Neuronal stem cell (in vitro differentiated cells): Measurements from ENCODE around the gene PWWP2B.

Experiments used
- DNase-seq: peaks from one replicate; pipeline ENCODE4 v3.0.0-alpha.2; 2013; ENCODE audit warnings: low spot score
- H2AFZ ChIP-seq: one replicate; pipeline ENCODE4 v1.6.1; 2013; ENCODE audit warnings: mild to moderate bottlenecking, low read length, inconsistent platforms
- H2AK5ac ChIP-seq: 2 replicates; pipeline ENCODE4 v1.6.1; 2013; ENCODE audit warnings: low read depth, mild to moderate bottlenecking, inconsistent platforms, low read length, moderate library complexity, mixed read lengths
- H2BK120ac ChIP-seq: 2 replicates; pipeline ENCODE4 v1.6.1; 2013; ENCODE audit warnings: low read depth, mild to moderate bottlenecking, inconsistent platforms, low read length, moderate library complexity, mixed read lengths
- H2BK12ac ChIP-seq: one replicate; pipeline ENCODE4 v1.6.1; 2013; ENCODE audit warnings: low read length, inconsistent platforms
- H2BK15ac ChIP-seq: 2 replicates; pipeline ENCODE4 v1.6.1; 2013; ENCODE audit warnings: mild to moderate bottlenecking, low read length, inconsistent platforms, mixed read lengths
- H2BK5ac ChIP-seq: one replicate; pipeline ENCODE4 v1.6.1; 2013; ENCODE audit warnings: inconsistent platforms, mild to moderate bottlenecking, low read length, moderate library complexity
- H3K14ac ChIP-seq: one replicate; pipeline ENCODE4 v1.6.1; 2013; ENCODE audit warnings: low read length, inconsistent platforms
- H3K18ac ChIP-seq: 2 replicates; pipeline ENCODE4 v1.6.1; 2013; ENCODE audit warnings: low read length, inconsistent platforms
- H3K23ac ChIP-seq: 2 replicates; pipeline ENCODE4 v1.6.1; 2013; ENCODE audit warnings: low read depth, mild to moderate bottlenecking, mixed read lengths, low read length, inconsistent platforms; ENCODE audit not compliant: poor library complexity
- H3K27ac ChIP-seq: replicated peaks from 3 replicates; pipeline ENCODE4 v1.5.1; 2013; ENCODE audit warnings: low read length, inconsistent platforms
- H3K27me3 ChIP-seq, 3 experiments: 2 replicates each; pipeline ENCODE4 v1.6.1; 2013; ENCODE audit warnings: low read length in 3 of 3, mild to moderate bottlenecking in 2 of 3, inconsistent platforms in 1 of 3, low read depth in 1 of 3, mixed read lengths in 1 of 3, moderate library complexity in 1 of 3; ENCODE audit not compliant: control insufficient read depth in 3 of 3, insufficient read depth in 3 of 3
- H3K36me3 ChIP-seq, 2 donors: replicated peaks in 1 of 2; 2 replicates each; pipeline ENCODE4 v1.6.1; 2013; ENCODE audit warnings: low read length in 2 of 2; ENCODE audit not compliant: control insufficient read depth in 2 of 2, insufficient read depth in 2 of 2
- H3K4ac ChIP-seq: 2 replicates; pipeline ENCODE4 v1.6.1; 2013; ENCODE audit warnings: inconsistent platforms, mild to moderate bottlenecking, low read length, moderate library complexity
- H3K4me1 ChIP-seq, 2 donors: 1 replicate in 1 of 2; 2 replicates in 1 of 2; pipeline ENCODE4 v1.6.1; 2013; ENCODE audit warnings: low read length in 2 of 2, low read depth in 1 of 2; ENCODE audit not compliant: control insufficient read depth in 2 of 2, insufficient read depth in 1 of 2
- H3K4me2 ChIP-seq: one replicate; pipeline ENCODE4 v1.6.1; 2013; ENCODE audit warnings: mild to moderate bottlenecking, low read length, inconsistent platforms; ENCODE audit not compliant: insufficient read depth, poor library complexity, severe bottlenecking
- H3K4me3 ChIP-seq, 2 donors: 2 replicates each; pipeline ENCODE4 v1.5.1; 2013; ENCODE audit warnings: low read length in 2 of 2, mild to moderate bottlenecking in 2 of 2, inconsistent platforms in 1 of 2, moderate library complexity in 1 of 2
- H3K79me1 ChIP-seq: one replicate; pipeline ENCODE4 v1.6.1; 2013; ENCODE audit warnings: low read depth, mild to moderate bottlenecking, inconsistent platforms, low read length, moderate library complexity
- H3K9ac ChIP-seq: one replicate; pipeline ENCODE4 v1.6.1; 2013; ENCODE audit warnings: mild to moderate bottlenecking, low read depth, low read length, inconsistent platforms; ENCODE audit not compliant: poor library complexity
- H3K9me3 ChIP-seq, 2 donors: replicated peaks in 1 of 2; 2 replicates each; pipeline versions ENCODE3 to v1.6.1; 2013; ENCODE audit warnings: low read length in 2 of 2, mild to moderate bottlenecking in 2 of 2, inconsistent platforms in 1 of 2, low read depth in 1 of 2, mixed read lengths in 1 of 2, moderate library complexity in 1 of 2; ENCODE audit not compliant: control insufficient read depth in 2 of 2, insufficient read depth in 1 of 2
- H4K8ac ChIP-seq: one replicate; pipeline ENCODE4 v1.6.1; 2013; ENCODE audit warnings: low read depth, mild to moderate bottlenecking, inconsistent platforms, low read length, moderate library complexity
- H4K91ac ChIP-seq: one replicate; pipeline ENCODE4 v1.6.1; 2013; ENCODE audit warnings: low read length, low read depth, mild to moderate bottlenecking, inconsistent platforms; ENCODE audit not compliant: poor library complexity
- WGBS, 2 donors: extraction: QIAGEN DNeasy Blood & Tissue Kit; methylation state at CpG; one replicate each; pipeline ENCODE4 v1.1.7; 2013; ENCODE audit warnings: missing lambda C conversion rate in 2 of 2, mixed read lengths in 1 of 2; ENCODE audit not compliant: insufficient read length in 2 of 2, insufficient replicate concordance in 1 of 2; ENCODE audit errors: extremely low coverage in 2 of 2; 5-methylcytosine and 5-hydroxymethylcytosine counted together

PWWP2B gene

GRCh38 chr10:132420981-132421846, 24.2 kb downstream of the PWWP2B start:
- H3K4me1 ChIP-seq = peaks cover 13 to 28% of the 10 kb centered on the region in 2 donors
- peak overlapping the region; percentile 98 for H3K4ac ChIP-seq
- peak overlapping the region; percentile 76 for H3K9ac ChIP-seq
- peaks cover 0 to 7% of the 10 kb centered on the region in 2 donors for H3K9me3 ChIP-seq
- peak overlapping the region; percentile 15 for H3K4me2 ChIP-seq
- no CpG with 5 or more reads among the region's 33 CpGs for WGBS, 2 donors
- peak overlapping the region; percentile 96 for H2BK12ac ChIP-seq
- peak overlapping the region; percentile 51 for H2AFZ ChIP-seq
- peak overlapping the region; percentile 43 for H4K8ac ChIP-seq
- no peak for DNase-seq
- peak overlapping the region; percentile 98 for H4K91ac ChIP-seq
- H2BK120ac ChIP-seq = peak overlapping the region; percentile 90
- H2BK15ac ChIP-seq = peak overlapping the region; percentile 99
- no peak overlapping the region for H3K4me3 ChIP-seq
- no peaks in the 10 kb centered on the region for H3K36me3 ChIP-seq
- H3K27me3 ChIP-seq = peaks cover 0 to 1% (median 0%) of the 10 kb centered on the region in 3 experiments
- peak overlapping the region; percentile 92 for H2BK5ac ChIP-seq
- peaks cover 6% of the 10 kb centered on the region for H3K79me1 ChIP-seq
- no peak overlapping the region for H3K23ac ChIP-seq
- peak overlapping the region; percentile 99 for H2AK5ac ChIP-seq
- H3K18ac ChIP-seq = peak overlapping the region; percentile 98
- H3K27ac ChIP-seq = peak overlapping the region; percentile 51
- H3K14ac ChIP-seq = peak overlapping the region; percentile 56

GRCh38 chr10:132421847-132422751, 25.1 kb downstream of the PWWP2B start:
- Histone ChIP-seq H3K18ac (peak overlapping the region; percentile 98), H3K4me3 (no peak overlapping the region), H2BK120ac (peak overlapping the region; percentile 90), H2AFZ (peak overlapping the region; percentile 51), H3K4ac (peak overlapping the region; percentile 78), H4K8ac (no peak overlapping the region), H2BK15ac (peak overlapping the region; percentile 99), H3K9me3 (peaks cover 0 to 7% of the 10 kb centered on the region in 2 donors), H3K23ac (peak overlapping the region; percentile 92), H3K79me1 (peaks cover 6% of the 10 kb centered on the region), H3K36me3 (no peaks in the 10 kb centered on the region), H3K4me2 (no peak overlapping the region), H2BK5ac (peak overlapping the region; percentile 92), H2AK5ac (peak overlapping the region; percentile 99), H3K27ac (peak overlapping the region; percentile 24), H3K4me1 (peaks cover 13 to 28% of the 10 kb centered on the region in 2 donors), H3K27me3 (peaks cover 0 to 1% (median 0%) of the 10 kb centered on the region in 3 experiments), H3K14ac (peak overlapping the region; percentile 17), H3K9ac (peak overlapping the region; percentile 63), H4K91ac (peak overlapping the region; percentile 98), H2BK12ac (peak overlapping the region; percentile 96)
- no CpG with 5 or more reads among the region's 30 CpGs for WGBS, 2 donors
- DNase-seq = no peak

GRCh38 chr10:132422903-132423825, 26.2 kb downstream of the PWWP2B start:
- H3K4me3 ChIP-seq = no peak overlapping the region
- no peak for DNase-seq
- no peak overlapping the region for H3K4ac ChIP-seq
- H2AK5ac ChIP-seq = peak overlapping the region; percentile 99
- no peak overlapping the region for H3K4me2 ChIP-seq
- H3K18ac ChIP-seq = peak overlapping the region; percentile 52
- peaks cover 0 to 7% of the 10 kb centered on the region in 2 donors for H3K9me3 ChIP-seq
- H3K9ac ChIP-seq = peak overlapping the region; percentile 18
- H4K91ac ChIP-seq = no peak overlapping the region
- H2AFZ ChIP-seq = no peak overlapping the region
- H2BK5ac ChIP-seq = peak overlapping the region; percentile 61
- peak overlapping the region; percentile 16 for H3K23ac ChIP-seq
- H4K8ac ChIP-seq = no peak overlapping the region
- H2BK12ac ChIP-seq = peak overlapping the region; percentile 14
- no peak overlapping the region for H2BK120ac ChIP-seq
- peak overlapping the region; percentile 86 for H3K14ac ChIP-seq
- no peak overlapping the region for H2BK15ac ChIP-seq
- no CpG with 5 or more reads among the region's 26 CpGs for WGBS, 2 donors
- peaks cover 0 to 3% of the 10 kb centered on the region in 2 donors for H3K36me3 ChIP-seq
- H3K79me1 ChIP-seq = peaks cover 6% of the 10 kb centered on the region
- H3K27me3 ChIP-seq = peaks cover 0 to 1% (median 0%) of the 10 kb centered on the region in 3 experiments
- H3K4me1 ChIP-seq = peaks cover 12 to 27% of the 10 kb centered on the region in 2 donors
- H3K27ac ChIP-seq = no peak overlapping the region
